Measurements from ENCODE around the gene HMGCR. TPM values are rescaled to one million over a fixed set of nuclear protein-coding genes. Genes with fewer than 3 reads are reported as not detected.

The HMGCR gene
- total and polyA plus RNA-seq, 8 donors, result 2.5 to 19.7 (median 11.5) TPM

GRCh38 chr5:75363111-75363510, 26.1 kb downstream of the HMGCR start:
- H3K4me3 ChIP-seq, result no peak overlapping the region
- no peak for ATAC-seq
- no peak for DNase-seq

GRCh38 chr5:75363726-75364495, 26.9 kb downstream of the HMGCR start:
- Histone ChIP-seq H3K27ac (no peak overlapping the region), H3K4me1 (peaks cover 0 to 8% (median 5%) of the 10 kb centered on the region in 3 donors), H3K36me3 (peaks cover 0 to 13% (median 0%) of the 10 kb centered on the region in 3 donors), H3K9me3 (no peaks in the 10 kb centered on the region), H3K4me3 (no peak overlapping the region), H3K27me3 (no peaks in the 10 kb centered on the region)
- FAIRE-seq (no peak), DNase-seq (peak; percentile 59 to 80 (median 76)), ATAC-seq (peak; percentile 90 to 96 (median 94))
- intact Hi-C loops (cut with DNase I), result no loop called here
- no peak for TF ChIP-seq CTCF (IDR thresholded peaks at IDR 0.05)
- 34 to 36% methylated on average over 8 of the region's 8 CpGs for WGBS, 2 donors

More at GRCh38 chr5:75363111-75363510, 26.1 kb downstream of the HMGCR start:
- H3K4me1 ChIP-seq, result peaks cover 0 to 8% (median 5%) of the 10 kb centered on the region in 3 donors
- no peaks in the 10 kb centered on the region for H3K27me3 ChIP-seq
- 73 to 74% methylated on average over 5 of the region's 5 CpGs for WGBS, 2 donors
- intact Hi-C loops (cut with DNase I), result no loop called here
- no peak for TF ChIP-seq CTCF (IDR thresholded peaks at IDR 0.05)
- peaks cover 0 to 21% (median 0%) of the 10 kb centered on the region in 3 donors for H3K36me3 ChIP-seq
- no peak for FAIRE-seq
- no peak overlapping the region for H3K27ac ChIP-seq
- no peaks in the 10 kb centered on the region for H3K9me3 ChIP-seq

GRCh38 chr5:75364571-75365280, 27.7 kb downstream of the HMGCR start:
- ATAC-seq (no peak), FAIRE-seq (no peak), DNase-seq (no peak)
- Histone ChIP-seq H3K9me3 (no peaks in the 10 kb centered on the region), H3K27ac (no peak overlapping the region), H3K27me3 (no peaks in the 10 kb centered on the region), H3K36me3 (peaks cover 0 to 5% (median 0%) of the 10 kb centered on the region in 3 donors), H3K4me3 (no peak overlapping the region), H3K4me1 (peaks cover 0 to 8% (median 5%) of the 10 kb centered on the region in 3 donors)
- TF ChIP-seq CTCF (IDR thresholded peaks at IDR 0.05), result no peak
- intact Hi-C loops (cut with DNase I), result no loop called here
- WGBS, 2 donors, result 86 to 87% methylated on average over 7 of the region's 7 CpGs

GRCh38 chr5:75365740-75366139, 28.7 kb downstream of the HMGCR start:
- H3K4me3 ChIP-seq, result no peak overlapping the region
- intact Hi-C loops (cut with DNase I), result no loop called here
- no peaks in the 10 kb centered on the region for H3K27me3 ChIP-seq
- no peak for TF ChIP-seq CTCF (IDR thresholded peaks at IDR 0.05)
- peaks cover 0 to 8% (median 5%) of the 10 kb centered on the region in 3 donors for H3K4me1 ChIP-seq
- FAIRE-seq, result no peak
- no peak for DNase-seq
- WGBS, 2 donors, result 17 to 32% methylated on average over 1 of the region's 1 CpG
- H3K9me3 ChIP-seq, result no peaks in the 10 kb centered on the region
- H3K36me3 ChIP-seq, result no peaks in the 10 kb centered on the region
- no peak for ATAC-seq
- H3K27ac ChIP-seq, result no peak overlapping the region

Measured in pancreas (tissue), 10 donors.